ENCODE results near the gene UBE2B.
"Not testable (repeated sequence)": the region's sequence is repeated elsewhere in the genome, so short reads cannot be mapped to it uniquely, and the experiment has no call there.

UBE2B gene

DNA sequence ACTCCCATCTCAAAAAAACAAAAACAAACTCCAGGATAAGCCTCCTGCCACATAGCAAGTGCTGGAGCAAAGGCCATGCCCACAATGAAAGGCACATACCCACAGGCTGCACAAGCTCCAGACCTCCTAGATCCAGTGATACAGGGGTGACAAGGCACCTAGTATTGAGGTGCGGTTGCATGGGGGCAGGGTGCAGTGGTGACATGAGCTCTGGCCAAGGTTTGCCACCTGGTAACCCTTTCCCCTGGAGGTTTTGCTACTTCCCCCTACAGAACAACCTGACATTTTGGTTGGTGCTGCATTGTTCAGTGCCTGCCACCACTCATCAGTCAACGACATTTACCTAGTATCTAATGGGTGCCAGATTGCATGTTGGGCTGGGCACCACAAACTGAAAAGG, 25.8 kb downstream of the UBE2B start:
- in situ Hi-C loops (cut with HindIII; ENCODE audit: low sequenced_read_pairs): no loop called here

GRCh38 chr5:134398609-134399155, 27.3 kb downstream of the UBE2B start:
- in situ Hi-C loops (cut with HindIII; ENCODE audit: low sequenced_read_pairs): no loop called here

DNA sequence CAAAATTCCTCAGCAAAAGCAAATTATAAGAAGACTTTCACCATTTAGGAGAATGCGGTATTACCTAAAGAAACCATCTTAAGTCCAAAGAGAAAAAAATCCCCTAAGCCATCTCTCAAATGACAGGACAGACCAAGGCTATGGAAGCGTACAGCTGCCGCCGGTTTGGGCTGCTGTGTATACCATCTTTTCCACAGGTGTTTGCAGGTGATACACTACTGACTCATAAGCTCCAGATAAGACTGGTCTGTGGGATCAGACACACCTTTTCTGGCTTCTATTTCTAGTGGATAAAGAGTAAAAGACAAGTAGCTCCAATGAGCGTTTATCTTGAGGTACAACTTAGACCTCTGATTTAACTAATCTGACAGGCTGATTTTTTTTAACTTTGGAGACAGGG, 32.6 kb downstream of the UBE2B start:
- in situ Hi-C loops (cut with HindIII; ENCODE audit: low sequenced_read_pairs): no loop called here

GRCh38 chr5:134406390-134406789, 35.0 kb downstream of the UBE2B start:
- in situ Hi-C loops (cut with HindIII; ENCODE audit: low sequenced_read_pairs): no loop called here

- in situ Hi-C loops (cut with HindIII; ENCODE audit: low sequenced_read_pairs): no loop called here
Measured at GRCh38 chr5:134409321-134409720, 38.0 kb downstream of the UBE2B start.

DNA sequence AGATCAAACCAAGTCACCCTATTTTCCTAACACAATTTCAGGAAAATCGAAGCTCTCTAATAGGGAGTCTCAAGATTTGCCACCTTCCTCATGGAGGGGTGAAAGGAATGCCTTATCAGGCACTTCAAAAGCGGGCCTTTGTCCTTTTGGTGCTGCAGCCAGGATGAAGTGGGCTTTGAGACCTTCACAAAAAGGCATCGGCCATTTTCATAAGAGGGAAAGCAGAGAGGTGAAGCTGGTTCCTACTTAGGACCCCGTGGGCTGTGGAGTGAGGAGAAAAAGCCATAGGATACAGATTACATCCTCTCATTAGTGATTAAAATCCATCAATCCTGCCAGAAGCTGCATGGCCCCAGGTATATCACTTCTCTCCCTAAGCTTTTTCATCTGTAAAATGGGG, 39.5 kb downstream of the UBE2B start:
- in situ Hi-C loops (cut with HindIII; ENCODE audit: low sequenced_read_pairs): no loop called here

DNA sequence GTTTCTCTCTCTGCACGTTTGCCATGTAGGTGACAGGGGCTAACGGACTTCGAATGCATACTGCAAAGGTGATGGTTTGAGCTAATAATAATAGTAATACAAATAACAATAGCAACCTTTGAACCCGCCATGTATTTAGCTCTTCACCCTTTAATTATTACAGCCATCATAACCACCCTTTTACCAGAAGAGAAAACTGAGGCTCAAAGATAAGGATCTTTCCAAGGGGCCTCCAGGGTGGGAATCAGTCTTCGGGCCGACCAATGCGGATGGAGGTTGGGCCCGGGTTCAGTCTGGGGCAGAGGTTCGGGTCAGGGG, 39.8 kb downstream of the UBE2B start:
- in situ Hi-C loops (cut with HindIII; ENCODE audit: low sequenced_read_pairs): no loop called here

DNA sequence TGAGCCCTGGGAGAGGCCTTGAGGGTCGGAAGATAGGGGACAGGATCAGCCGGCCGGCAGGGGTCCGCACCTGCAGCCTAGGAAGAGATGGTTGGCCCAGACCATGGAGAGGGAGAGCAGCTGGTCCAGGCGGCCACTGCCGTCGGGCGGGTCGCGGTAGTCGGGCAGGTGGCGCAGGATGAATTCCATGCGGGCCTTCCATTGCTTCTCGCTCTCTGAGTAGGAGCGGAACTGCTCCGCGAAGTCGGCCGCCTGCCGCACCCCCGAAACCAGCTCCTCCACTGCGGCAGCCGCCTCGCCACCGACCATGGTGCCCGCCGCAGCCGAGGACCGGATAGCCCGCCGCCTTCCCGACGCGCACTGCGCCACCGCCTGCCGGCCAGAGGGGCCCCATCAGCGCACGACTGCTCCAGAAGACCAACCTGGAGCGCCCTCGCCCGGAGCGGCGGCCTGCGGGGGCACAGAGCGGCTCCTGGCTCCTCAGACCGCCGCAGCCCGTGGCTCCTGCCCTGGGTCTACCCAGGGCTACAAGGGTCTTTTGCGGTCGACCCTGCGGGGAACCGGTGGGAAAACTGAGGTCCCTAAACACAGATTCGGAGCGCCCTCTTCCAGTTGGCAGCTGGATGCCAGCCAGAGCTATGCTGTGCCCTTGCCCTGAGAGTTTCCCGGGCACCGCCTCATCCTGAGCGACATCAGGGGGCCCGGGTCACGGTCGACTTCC, 40.3 kb downstream of the UBE2B start, which contains the start of gene CDKN2AIPNL:
CDKN2AIPNL (minus strand) TSS at position 336 of the 721 bp plus-strand sequence; CDS start at position 309, 27 bp downstream.
- in situ Hi-C loops (cut with HindIII; ENCODE audit: low sequenced_read_pairs): no loop called here

DNA sequence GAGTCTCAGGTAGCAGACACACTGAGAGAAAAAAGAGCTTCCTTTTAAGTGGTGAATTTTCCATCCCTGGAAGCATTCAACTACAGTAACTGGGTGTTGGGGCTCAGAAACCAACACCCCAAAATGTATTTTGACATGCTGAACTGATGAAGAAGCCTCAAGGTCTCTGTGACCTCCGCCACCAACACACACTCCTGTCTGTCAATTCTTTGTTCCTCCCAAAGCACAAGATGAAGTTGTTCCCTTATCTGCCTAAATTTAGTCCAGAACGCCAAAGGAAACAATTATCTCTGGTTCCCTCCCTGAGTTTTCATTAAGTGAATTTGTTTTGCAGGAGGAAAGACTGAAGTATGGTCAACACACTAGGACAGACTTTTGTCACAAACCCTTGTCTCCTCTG, 41.7 kb downstream of the UBE2B start:
- in situ Hi-C loops (cut with HindIII; ENCODE audit: low sequenced_read_pairs): no loop called here

- in situ Hi-C loops (cut with HindIII; ENCODE audit: low sequenced_read_pairs): no loop called here
Measured at GRCh38 chr5:134417707-134418106, 46.3 kb downstream of the UBE2B start.

- in situ Hi-C loops (cut with HindIII; ENCODE audit: low sequenced_read_pairs): no loop called here
Measured at GRCh38 chr5:134418958-134419357, 47.6 kb downstream of the UBE2B start.

- in situ Hi-C loops (cut with HindIII; ENCODE audit: low sequenced_read_pairs): no loop called here
Measured at GRCh38 chr5:134420343-134420742, 49.0 kb downstream of the UBE2B start.

DNA sequence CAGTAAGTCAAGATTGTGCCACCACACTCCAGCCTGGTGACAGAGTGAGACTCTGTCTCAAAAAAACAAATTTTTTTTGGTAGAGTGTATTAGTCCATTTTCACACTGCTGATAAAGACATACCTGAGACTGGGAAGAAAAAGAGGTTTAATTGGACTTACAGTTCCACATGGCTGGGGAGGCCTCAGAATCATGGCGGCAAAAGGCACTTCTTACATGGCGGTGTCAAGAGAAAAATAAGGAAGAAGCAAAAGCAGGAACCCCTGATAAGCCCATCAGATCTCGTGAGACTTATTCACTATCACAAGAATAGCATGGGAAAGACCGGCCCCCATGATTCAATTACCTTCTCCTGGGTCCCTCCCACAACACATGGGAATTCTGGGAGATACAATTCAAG, 49.7 kb downstream of the UBE2B start:
- in situ Hi-C loops (cut with HindIII; ENCODE audit: low sequenced_read_pairs): not testable (repeated sequence)

- in situ Hi-C loops (cut with HindIII; ENCODE audit: low sequenced_read_pairs): no loop called here
Measured at GRCh38 chr5:134422791-134423365, 51.5 kb downstream of the UBE2B start.

DNA sequence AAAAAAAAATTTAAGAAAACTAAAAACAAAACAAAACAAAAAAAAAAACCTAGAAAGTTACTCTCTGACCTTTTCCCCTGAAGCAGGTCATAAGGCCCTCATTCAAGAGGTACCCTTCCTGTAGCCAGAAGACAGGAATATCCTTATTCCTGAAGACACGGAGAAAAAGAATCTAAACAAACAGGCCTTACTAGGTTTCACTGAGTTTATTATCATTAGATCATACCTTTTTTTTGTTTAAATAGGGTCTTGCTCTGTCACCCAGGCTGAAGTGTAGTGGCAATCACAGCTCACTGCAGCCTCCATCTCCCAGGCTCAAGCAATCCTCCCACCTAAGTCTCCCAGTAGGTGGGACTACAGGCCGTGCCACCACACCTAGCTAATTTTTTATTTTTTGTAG, 52.0 kb downstream of the UBE2B start:
- in situ Hi-C loops (cut with HindIII; ENCODE audit: low sequenced_read_pairs): no loop called here

- in situ Hi-C loops (cut with HindIII; ENCODE audit: low sequenced_read_pairs): no loop called here
Measured at GRCh38 chr5:134426361-134426760, 55.0 kb downstream of the UBE2B start.

DNA sequence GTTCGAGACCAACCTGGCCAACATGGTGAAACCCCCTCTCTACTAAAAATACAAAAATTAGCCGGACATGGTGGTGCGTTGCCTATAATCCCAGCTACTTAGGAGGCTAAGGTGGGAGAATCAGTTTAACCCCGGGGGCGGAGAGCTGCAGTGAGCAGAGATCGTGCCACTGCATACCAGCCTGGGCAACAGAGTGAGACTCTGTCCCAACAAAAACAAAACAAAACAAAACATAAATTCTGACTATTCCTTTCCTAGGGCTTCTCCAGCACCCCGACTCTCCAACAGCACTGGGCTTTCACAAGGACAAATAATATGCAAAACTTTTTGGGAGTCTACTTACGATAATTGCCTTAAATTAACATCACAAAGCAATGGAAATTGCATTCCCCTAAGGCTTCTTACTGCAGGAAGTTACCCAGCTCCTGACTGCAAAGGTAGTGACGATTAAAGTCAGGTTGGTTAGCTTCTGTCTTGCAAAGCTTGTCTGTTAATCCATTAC, 56.2 kb downstream of the UBE2B start:
- in situ Hi-C loops (cut with HindIII; ENCODE audit: low sequenced_read_pairs): no loop called here

DNA sequence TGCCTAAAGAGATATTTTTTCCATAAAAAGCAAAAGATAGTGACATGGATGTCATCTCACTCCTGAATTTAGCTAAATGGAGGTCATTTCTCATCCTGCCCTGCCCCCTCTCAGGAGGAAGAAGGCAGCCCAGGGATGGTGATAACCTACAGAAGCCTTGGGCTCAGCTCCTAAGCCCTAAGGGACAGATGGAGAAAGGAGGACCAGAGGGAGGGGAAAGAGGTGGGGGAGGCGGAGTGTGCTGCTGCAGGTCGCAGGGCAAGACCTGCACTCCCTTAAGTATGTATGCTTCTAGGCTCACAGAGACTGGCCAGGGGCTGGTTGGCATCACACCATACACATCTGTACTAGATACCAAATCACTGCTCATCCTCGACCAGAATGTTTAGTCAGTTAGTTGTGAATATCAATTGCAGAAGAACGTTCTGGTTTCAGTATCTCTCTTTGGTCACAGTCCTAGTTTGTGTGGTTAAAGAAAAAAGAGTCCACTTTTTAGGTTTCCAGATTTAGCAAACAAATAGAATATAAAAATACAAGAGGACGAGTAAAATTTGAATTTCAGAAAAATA, 58.7 kb downstream of the UBE2B start:
- in situ Hi-C loops (cut with HindIII; ENCODE audit: low sequenced_read_pairs): no loop called here

DNA sequence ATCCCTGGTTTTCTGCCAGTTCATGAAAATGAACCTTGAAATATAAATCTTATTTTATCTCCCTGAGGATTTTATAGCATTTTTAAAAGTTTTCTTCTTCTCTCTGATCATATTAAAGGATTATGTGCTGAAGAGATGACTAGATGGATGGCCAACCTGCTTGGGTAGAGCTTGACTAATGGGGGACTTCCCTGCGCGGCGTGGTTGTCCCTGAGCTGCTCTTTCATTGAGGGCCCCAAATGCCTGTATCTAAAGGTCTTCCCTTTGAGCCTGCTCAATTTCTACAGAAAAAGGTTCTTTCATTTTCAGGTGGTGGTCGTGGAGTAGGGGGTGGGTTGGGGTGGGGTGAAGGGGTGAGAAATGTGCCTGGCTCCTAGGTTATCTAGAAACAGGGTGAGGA, 60.8 kb downstream of the UBE2B start:
- in situ Hi-C loops (cut with HindIII; ENCODE audit: low sequenced_read_pairs): no loop called here

DNA sequence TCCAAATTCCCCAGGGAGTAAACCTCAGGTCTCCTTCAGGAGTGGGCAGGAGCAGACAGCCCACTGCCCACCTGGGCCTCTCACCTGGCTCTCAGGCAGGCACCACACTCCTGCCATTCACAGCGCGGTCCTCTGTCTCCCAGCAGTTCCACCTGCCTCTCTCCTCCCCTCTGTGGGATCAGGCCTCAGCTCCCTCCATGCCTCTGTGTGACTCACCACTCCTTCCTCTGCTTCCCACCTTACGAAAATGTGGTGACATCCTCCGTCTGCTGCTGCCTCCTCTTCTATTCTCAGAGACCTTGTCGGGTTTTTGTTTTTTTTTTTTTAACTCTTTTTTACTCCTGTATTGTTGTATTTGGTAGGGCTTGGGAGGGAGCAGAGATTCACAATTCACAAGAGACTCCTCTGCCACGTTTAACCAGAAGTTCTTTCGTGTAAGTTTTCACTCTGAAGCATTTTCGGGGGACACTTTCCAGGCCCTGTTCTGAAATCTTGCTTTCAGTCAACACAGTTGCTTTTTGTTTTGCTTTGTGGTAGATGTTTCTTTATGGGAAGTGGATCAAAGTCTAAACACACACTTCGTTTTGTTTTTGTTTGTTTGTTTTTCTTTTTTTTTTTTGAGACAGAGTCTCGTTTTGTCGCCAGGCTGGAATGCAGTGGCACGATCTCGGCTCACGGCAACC, 61.4 kb downstream of the UBE2B start:
- in situ Hi-C loops (cut with HindIII; ENCODE audit: low sequenced_read_pairs): no loop called here

- in situ Hi-C loops (cut with HindIII; ENCODE audit: low sequenced_read_pairs): no loop called here
Measured at GRCh38 chr5:134435560-134435959, 64.2 kb downstream of the UBE2B start.
